ENCODE results near the gene LRRC66. TPM values are rescaled to one million over a fixed set of nuclear protein-coding genes. Genes with fewer than 3 reads are reported as not detected.

LRRC66 gene
- total and polyA plus RNA-seq, 2 of the 8 experiments (the other 6 are each of a cell fraction or from before 2014, with no cell fraction given), result 0.05 to 0.11 TPM

DNA sequence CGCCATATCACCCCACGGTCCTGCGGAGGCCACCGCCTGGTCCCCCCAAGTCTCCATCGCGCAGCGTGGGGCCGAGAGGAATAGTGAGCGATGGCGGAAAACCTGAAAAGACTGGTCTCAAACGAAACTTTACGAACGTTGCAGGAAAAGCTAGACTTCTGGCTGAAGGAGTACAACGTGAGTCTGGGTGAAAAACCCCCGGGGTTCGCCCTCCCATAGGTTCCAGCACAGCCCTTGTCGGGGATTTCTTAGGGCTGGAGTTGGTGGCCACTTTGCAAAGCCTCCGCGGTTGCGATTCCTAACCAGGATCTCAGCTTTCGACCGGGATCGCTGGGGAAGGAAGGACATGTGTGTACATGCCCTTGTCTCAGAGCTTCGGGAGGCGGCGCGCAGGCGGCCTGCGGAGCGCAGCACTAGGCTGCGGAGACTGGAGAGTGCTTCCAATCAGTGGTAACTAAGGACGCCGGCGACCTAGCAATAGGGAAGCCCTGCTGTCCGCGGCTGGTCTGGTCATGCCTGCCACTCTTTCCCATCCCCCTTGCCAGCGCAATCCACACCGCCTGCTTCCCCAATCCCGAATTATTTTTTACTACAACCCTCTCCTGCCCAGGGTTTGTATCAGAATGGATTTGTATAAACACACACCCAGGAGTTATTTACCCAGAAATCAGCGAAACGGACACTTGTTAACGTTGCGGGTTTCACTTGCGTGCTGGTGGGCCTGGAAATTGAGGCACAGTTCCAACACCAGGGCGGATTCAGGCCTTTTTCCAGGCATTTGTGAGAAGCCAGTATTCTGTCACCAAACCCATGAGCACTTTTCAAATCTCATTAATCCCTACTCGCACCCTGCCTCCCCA, 31.7 kb upstream of the LRRC66 start (continued):
- TF ChIP-seq ASH2L (IDR thresholded peaks at IDR 0.05; ENCODE audit: low read length) (peak; percentile 75), SIRT6 (IDR thresholded peaks at IDR 0.05; ENCODE audit: low read length) (no peak), ATF2 (IDR thresholded peaks at IDR 0.05; ENCODE audit: low read length) (no peak), KDM4A (IDR thresholded peaks at IDR 0.05; ENCODE audit: low read depth, low read length, severe bottlenecking) (peak; percentile 98), HDAC6 (IDR thresholded peaks at IDR 0.05; ENCODE audit: low read depth, low read length) (no peak), SIX5 (IDR thresholded peaks at IDR 0.05; ENCODE audit: low read depth, low read length) (no peak), TEAD4 (IDR thresholded peaks at IDR 0.05; ENCODE audit: low read depth, low read length) (no peak), CBX5 (IDR thresholded peaks at IDR 0.05; ENCODE audit: low read depth, low read length) (no peak), YY1 (IDR thresholded peaks at IDR 0.05; ENCODE audit: low read depth, low read length) (0 out of 2 replicates have a peak, but pooled peaks have one; percentile 3), POU5F1 (IDR thresholded peaks at IDR 0.05; ENCODE audit: low read depth, low read length) (no peak), ATF3 (IDR thresholded peaks at IDR 0.05; ENCODE audit: insufficient read depth, low read depth, low read length) (no peak), RAD21 (IDR thresholded peaks at IDR 0.05 in 1 of 2, conservative IDR thresholded peaks at IDR 0.05 in 1 of 2; ENCODE audit: low read depth in 2 of 2, low read length in 2 of 2) (no peak; a peak in 1 of 4 replicates), EP300 (IDR thresholded peaks at IDR 0.05; ENCODE audit: borderline replicate concordance in 1 of 2, low read depth in 2 of 2, low read length in 2 of 2) (no peak), SP4 (IDR thresholded peaks at IDR 0.05; ENCODE audit: low read length) (no peak), RFX5 (IDR thresholded peaks at IDR 0.05; ENCODE audit: borderline replicate concordance, low read depth, low read length) (no peak), EGR1 (IDR thresholded peaks at IDR 0.05; ENCODE audit: borderline replicate concordance, low read depth, low read length) (no peak), GABPA (IDR thresholded peaks at IDR 0.05; ENCODE audit: borderline replicate concordance, insufficient read depth, low read length) (no peak), SP2 (IDR thresholded peaks at IDR 0.05; ENCODE audit: low read length) (no peak), USF2 (IDR thresholded peaks at IDR 0.05; ENCODE audit: low read length) (0 out of 2 replicates have a peak, but pooled peaks have one; percentile 37), PHF8 (conservative IDR thresholded peaks at IDR 0.05; ENCODE audit: low read depth, low read length) (peak; percentile 59)
